Uterus (tissue), 2 donors: ENCODE results near the gene SPDEF.

ENCODE experiments used
- POLR2A ChIP-seq, 2 donors: fragments of 450-650 bp; IDR thresholded peaks; one replicate each; pipeline ENCODE4 v1.6.1; 2016; ENCODE audit warnings: antibody characterized with exemption in 2 of 2, mild to moderate bottlenecking in 1 of 2, moderate library complexity in 1 of 2
- TF ChIP-seq, protein P1 (sequence below), 4 experiments: fragments of 200-600 bp in 2 of 4; fragments of 450-650 bp in 2 of 4; sonication (generic) in 2 of 4; IDR thresholded peaks; one replicate each; pipeline ENCODE4 v1.5.1; 2016 to 2019; ENCODE audit warnings: antibody characterized with exemption in 4 of 4, mild to moderate bottlenecking in 2 of 4, moderate library complexity in 1 of 4

DNA sequence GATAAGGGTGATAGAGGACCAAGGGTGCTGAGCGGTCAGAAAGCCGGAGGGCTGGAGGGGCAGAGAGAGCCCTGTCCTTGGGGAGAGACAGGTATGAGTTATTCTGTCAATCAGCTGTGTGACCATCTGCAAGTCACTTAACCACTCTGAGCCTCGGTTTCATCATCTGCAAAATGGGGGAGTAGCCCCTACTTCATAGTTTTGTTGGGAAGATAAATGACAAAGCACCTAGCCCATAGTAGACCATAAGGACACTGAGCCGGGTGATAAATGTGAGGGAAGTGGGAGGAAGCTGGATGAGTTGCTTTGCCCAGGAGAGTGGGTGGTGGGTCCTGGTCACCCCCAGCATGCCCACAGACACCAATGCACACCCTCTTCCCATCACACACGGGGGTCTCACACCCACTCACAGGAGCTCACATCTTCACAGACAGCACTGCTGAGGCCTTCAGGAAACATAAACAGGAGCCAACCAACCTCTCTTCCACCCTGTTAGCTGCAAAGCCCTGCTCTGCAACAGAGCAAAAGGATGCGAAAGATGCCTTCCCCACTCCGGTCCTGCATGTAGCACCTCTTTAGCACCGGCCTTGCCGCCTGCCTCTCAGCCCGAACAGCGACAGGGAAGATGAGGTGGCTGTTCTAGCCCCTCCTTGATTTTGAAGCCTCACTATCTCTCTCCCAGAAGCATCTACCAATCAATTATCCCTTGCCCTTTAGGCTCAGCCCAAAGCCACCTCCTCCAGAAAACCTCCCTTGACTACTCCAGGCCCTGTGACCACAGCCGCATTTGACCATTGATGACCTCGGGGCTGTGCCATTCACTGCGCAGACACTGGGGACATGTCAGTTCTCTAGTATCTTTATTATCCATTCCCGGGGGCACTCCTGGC, 18.9 kb downstream of the SPDEF start:
- TF ChIP-seq, protein P1, sequence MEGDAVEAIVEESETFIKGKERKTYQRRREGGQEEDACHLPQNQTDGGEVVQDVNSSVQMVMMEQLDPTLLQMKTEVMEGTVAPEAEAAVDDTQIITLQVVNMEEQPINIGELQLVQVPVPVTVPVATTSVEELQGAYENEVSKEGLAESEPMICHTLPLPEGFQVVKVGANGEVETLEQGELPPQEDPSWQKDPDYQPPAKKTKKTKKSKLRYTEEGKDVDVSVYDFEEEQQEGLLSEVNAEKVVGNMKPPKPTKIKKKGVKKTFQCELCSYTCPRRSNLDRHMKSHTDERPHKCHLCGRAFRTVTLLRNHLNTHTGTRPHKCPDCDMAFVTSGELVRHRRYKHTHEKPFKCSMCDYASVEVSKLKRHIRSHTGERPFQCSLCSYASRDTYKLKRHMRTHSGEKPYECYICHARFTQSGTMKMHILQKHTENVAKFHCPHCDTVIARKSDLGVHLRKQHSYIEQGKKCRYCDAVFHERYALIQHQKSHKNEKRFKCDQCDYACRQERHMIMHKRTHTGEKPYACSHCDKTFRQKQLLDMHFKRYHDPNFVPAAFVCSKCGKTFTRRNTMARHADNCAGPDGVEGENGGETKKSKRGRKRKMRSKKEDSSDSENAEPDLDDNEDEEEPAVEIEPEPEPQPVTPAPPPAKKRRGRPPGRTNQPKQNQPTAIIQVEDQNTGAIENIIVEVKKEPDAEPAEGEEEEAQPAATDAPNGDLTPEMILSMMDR (IDR thresholded peaks at IDR 0.05) = no peak
- TF ChIP-seq POLR2A (IDR thresholded peaks at IDR 0.05) = no peak
